ENCODE results near the gene PCYT1A.

- no peak for TF ChIP-seq CTCF (optimal IDR thresholded peaks at IDR 0.05 in 1 of 3, IDR thresholded peaks at IDR 0.05 in 1 of 3, conservative IDR thresholded peaks at IDR 0.05 in 1 of 3; ENCODE audit: extremely low read depth in 1 of 3, insufficient read depth in 2 of 3, low read length in 3 of 3)
- TF ChIP-seq EZH2 (IDR thresholded peaks at IDR 0.05; ENCODE audit: low read length), result no peak
Observed at GRCh38 chr3:196263819-196264218, 23.7 kb downstream of the PCYT1A start.

All from keratinocyte (primary cell).